ENCODE data around the gene ONECUT1. TPM values are rescaled to one million over a fixed set of nuclear protein-coding genes. Genes with fewer than 3 reads are reported as not detected.

The ONECUT1 gene
- total RNA-seq, 1 donor from 2014 or later: not detected

- intact Hi-C loops (cut with micrococcal nuclease): loop anchor here (2.0 kb wide), 2 partner anchors 55 to 205 kb away; partner anchors contain the start of genes ATOSA and MYO5A
Observed at GRCh38 chr15:52733696-52734255, 56.4 kb downstream of the ONECUT1 start.

DNA sequence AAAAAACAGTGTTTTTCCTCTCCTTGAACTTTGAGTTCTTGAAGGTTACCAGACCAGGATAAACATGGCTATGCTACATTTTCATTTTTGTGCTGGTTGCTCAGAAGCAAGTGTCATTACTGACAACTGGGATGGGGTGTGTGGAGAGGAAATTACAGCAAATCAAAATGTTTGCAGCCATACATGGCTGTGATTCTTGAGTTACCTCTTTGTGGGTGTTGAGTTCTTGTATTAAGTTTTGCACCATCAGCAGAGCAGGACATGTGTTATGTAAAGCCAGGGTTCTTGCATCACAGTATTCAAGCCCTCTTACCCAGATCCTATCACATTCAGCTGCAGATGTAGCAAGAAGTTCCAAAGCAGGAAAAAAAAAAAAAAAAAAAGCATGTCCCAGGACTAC, 57.0 kb downstream of the ONECUT1 start:
- intact Hi-C loops (cut with micrococcal nuclease): no loop called here

GRCh38 chr15:52732551-52732950, 57.6 kb downstream of the ONECUT1 start:
- intact Hi-C loops (cut with micrococcal nuclease): no loop called here

- intact Hi-C loops (cut with micrococcal nuclease): no loop called here
Observed at GRCh38 chr15:52731732-52732470, 58.2 kb downstream of the ONECUT1 start.

GRCh38 chr15:52731004-52731403, 59.1 kb downstream of the ONECUT1 start:
- intact Hi-C loops (cut with micrococcal nuclease): no loop called here

DNA sequence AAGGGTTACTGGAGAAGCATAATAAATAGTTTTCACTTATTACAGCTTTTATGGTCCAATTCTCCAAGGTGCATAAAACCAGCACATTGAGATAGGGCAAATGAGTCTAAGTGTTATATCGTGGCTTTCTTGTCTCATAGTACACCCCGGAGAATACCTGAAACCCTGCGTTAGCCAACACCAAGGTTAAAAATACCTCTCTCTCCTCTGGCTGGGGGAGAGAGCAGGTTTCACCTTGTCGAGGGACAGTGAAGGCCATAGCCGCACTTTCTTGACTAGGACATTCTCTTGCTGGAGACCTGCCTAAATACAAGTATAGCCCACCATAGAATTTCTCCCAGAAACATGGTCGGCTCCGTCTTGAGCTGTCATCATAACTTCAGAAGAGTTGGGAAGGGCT, 59.5 kb downstream of the ONECUT1 start:
- intact Hi-C loops (cut with micrococcal nuclease): no loop called here

DNA sequence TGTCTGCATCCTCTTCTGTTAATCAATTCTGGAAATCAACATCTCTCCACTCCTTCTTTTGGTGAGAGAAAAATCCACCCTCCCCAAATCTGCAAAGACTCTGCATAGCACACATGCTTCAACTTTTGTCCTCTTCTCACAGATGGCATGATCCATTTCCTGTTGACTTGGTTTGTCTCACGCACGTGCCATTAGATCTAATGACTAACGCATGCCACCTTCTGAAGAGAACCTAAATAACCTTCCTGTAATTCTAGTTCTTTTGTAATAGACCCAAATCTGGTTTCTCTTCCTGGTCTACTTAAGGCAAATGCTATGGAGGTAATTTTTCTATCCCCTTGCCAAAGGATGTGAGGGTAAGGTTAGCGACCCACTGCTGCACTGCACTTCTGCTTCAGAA, 60.0 kb downstream of the ONECUT1 start:
- intact Hi-C loops (cut with micrococcal nuclease): no loop called here

DNA sequence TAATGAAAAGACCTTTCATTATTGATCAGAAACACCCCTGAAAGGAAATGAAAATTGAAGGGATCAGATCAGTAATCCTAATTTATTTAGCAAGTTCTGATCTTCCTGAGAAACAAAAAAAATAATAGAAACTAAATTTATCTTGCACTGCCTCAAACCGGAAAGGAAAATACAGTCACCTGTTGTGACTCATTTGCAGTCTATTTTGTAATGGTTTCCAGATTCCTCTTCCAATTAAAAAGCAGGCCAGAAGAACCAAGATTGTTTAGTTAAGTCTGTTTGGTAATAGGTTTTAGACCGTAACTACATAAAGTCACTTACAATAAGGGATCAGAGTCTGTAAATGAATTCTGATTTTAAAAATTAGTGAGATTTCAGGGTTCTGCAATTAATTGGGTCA, 61.2 kb downstream of the ONECUT1 start:
- intact Hi-C loops (cut with micrococcal nuclease): no loop called here

DNA sequence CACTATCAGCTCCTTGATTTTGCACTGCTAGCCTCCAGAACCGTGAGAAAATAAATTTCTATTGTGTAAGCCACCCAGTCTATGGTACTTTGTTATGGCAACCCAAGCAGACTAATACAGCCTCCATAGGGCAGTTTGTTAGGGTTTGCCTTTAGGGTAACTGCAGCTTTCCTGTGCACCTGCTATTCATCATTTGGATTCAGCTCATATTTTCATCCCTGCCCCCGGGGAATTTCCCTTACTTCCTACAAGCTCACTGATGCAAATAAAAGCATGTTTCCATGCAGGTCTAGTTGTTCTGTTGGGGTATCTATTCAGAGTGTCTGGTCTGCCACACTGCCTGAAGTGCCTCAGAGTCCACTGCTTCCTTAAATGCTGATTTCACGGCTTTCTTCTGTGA, 62.3 kb downstream of the ONECUT1 start:
- intact Hi-C loops (cut with micrococcal nuclease): no loop called here

DNA sequence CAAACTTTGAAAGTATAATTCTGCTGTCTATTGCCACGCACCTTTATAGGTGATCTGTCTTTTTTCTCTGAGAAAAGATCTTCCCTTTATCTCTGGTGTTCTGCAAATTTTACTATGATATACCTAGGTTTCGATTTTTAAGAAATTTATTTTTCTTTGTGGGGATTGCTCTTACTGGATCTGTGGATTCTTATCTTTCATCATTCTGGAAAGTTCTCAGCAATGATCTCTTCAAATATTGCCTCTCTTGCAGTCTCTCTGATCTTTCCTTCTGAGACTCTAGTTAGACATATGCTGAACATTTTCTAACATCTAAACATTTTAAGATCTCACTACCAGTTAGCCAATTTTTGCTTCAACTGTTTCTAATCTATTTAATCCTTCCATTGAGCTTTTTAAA, 63.9 kb downstream of the ONECUT1 start:
- intact Hi-C loops (cut with micrococcal nuclease): no loop called here

DNA sequence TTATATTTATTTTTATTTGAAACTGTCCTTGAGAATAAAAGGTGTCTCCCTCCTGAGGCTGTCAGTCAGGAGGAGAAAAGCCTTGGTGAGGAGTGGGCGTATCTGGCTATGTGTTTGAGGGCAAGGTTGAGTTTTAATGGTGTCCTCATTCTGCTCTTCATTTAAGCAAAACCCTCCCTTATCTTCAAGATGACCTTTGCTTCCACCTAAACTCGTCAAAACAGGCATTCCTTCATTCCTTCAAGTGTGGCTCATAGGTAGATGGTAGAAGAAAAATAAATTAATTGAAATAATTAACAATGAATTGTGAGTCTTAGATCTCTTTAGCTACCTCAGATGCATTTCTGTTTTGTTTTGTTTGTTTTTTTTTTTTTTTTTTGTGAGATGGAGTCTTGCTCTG, 71.6 kb downstream of the ONECUT1 start:
- intact Hi-C loops (cut with micrococcal nuclease): no loop called here

DNA sequence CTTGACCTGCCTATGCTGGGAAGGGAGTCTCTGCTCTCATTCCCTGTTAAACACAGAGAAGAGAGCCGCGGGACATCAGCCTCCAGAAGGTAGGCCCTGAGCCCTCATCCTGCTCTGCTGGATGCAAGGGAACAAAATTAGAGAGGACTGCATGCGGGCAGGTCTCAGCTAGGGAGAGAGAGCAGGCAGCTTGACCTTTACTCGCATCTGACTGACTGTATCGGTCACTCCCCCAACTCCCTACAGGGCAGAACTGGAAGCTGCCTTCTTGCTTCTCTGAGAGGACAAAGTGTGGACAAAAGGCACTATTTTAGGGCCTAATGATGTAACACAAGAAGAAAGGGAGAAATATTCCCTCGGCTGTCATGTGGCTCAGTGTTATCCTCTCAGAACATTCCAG, 72.2 kb downstream of the ONECUT1 start:
- intact Hi-C loops (cut with micrococcal nuclease): no loop called here

DNA sequence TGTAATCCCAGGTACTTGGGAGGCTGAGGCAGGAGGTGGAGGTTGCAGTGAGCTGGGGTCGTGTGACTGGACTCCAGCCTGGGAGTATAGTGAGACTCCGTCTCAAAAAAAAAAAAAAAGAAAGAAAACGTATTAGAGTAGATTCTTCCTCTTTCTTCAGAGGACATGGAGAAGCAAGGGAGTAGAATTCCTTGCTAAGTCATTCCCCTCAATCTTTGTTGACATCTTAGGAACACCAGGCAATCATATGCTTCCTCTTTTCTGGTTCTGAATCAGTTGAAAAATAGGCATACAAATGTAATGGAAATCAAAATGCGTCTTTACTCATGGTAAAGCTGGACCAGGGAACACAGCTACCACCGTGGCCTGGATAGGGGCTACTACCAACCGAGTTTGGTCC, 72.7 kb downstream of the ONECUT1 start:
- intact Hi-C loops (cut with micrococcal nuclease): no loop called here

DNA sequence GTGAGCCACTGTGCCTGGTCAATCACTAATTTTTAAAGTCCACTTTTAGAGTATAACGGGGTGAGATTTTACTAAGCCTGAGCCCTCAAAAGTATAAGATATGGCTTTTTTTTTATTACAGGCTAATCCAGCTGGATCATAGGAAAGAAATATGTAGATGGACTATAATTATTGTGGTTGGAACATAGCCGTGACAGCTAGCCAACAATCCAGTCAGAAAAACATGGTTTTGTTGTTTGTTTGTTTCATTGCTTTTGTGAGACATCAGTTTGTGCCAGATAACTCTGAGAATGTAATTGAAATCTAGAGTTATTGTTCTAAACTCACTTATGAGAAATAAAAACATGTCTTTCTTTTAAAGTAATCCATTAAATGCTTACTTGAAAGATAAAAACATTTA, 73.6 kb downstream of the ONECUT1 start:
- intact Hi-C loops (cut with micrococcal nuclease): no loop called here

- intact Hi-C loops (cut with micrococcal nuclease): no loop called here
Observed at GRCh38 chr15:52715411-52715810, 74.7 kb downstream of the ONECUT1 start.

GRCh38 chr15:52714968-52715367, 75.2 kb downstream of the ONECUT1 start:
- intact Hi-C loops (cut with micrococcal nuclease): no loop called here

- intact Hi-C loops (cut with micrococcal nuclease): no loop called here
Observed at GRCh38 chr15:52710708-52711389, 79.3 kb downstream of the ONECUT1 start.

DNA sequence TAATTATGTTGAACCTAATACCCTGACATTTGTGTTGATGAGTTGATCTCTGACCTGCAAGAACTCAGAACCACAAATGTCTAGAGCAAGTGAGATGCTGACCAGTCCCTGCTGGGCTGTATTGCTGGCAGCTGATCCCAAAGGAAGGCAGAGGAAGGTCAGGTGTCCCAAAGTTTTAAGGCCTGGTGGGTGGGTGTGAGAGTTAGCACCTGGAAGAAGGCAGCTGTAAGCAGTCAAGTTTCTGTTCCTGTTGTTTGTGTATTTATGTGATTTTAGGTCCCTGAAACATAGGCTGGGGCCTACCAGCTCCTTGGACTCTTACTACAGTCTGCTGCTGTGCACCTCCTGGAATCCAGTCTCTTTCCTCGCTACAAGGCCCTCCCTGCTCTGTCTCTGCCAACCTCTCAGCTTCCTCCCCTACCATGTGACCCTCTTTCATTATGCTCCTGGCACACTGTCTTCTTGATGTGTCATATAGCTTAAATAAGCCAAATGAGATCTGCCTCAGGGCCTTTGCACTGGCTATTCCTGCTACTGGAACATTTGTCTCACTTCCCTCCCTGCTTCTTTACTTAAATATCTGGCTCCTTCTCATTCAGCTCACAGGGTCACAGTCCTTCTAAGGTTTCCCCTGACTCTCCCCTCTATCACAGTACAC, 80.0 kb downstream of the ONECUT1 start:
- intact Hi-C loops (cut with micrococcal nuclease): no loop called here

- intact Hi-C loops (cut with micrococcal nuclease): no loop called here
Observed at GRCh38 chr15:52709187-52709981, 80.8 kb downstream of the ONECUT1 start.
